GM18519 (cell line): ENCODE measurements around the gene TREM1.
"Not testable (repeated sequence)": the region's sequence is repeated elsewhere in the genome, so short reads cannot be mapped to it uniquely, and the experiment has no call there.

Source experiments
- ATAC-seq: cut with Tn5 transposase; IDR thresholded peaks from one replicate; pipeline ENCODE4 v1.9.1; 2021; ENCODE audit warnings: mild to moderate bottlenecking, moderate library complexity; ENCODE audit not compliant: unreplicated experiment, low FRiP score

Gene TREM1

GRCh38 chr6:41298785-41299502 is 12.5 kb upstream of the TREM1 start:
- ATAC-seq = no peak

GRCh38 chr6:41297248-41297647 is 10.8 kb upstream of the TREM1 start:
- ATAC-seq = not testable (repeated sequence)

- ATAC-seq = no peak
These were observed 7.9 kb upstream of the TREM1 start for GRCh38 chr6:41294214-41294872.

GRCh38 chr6:41291717-41292116 is 5.2 kb upstream of the TREM1 start:
- no peak for ATAC-seq

- ATAC-seq = no peak
These were observed 3.3 kb upstream of the TREM1 start for GRCh38 chr6:41289815-41290214.

- ATAC-seq = no peak
These were observed 2.3 kb upstream of the TREM1 start for GRCh38 chr6:41288754-41289129.

- ATAC-seq = peak; percentile 66
These were observed 1.7 kb upstream of the TREM1 start for GRCh38 chr6:41288030-41288753.

GRCh38 chr6:41284726-41285125 is 1.8 kb downstream of the TREM1 start:
- no peak for ATAC-seq

- no peak for ATAC-seq
These were observed 2.9 kb downstream of the TREM1 start for GRCh38 chr6:41283600-41283999.

- ATAC-seq = no peak
These were observed 6.0 kb downstream of the TREM1 start for GRCh38 chr6:41280381-41281057.

GRCh38 chr6:41278699-41279405 is 7.6 kb downstream of the TREM1 start:
- ATAC-seq = no peak

- ATAC-seq = no peak
These were observed 8.9 kb downstream of the TREM1 start for GRCh38 chr6:41277605-41278004.

- ATAC-seq = no peak
These were observed 11.0 kb downstream of the TREM1 start for GRCh38 chr6:41275489-41275888.

- ATAC-seq = no peak
These were observed 12.2 kb downstream of the TREM1 start for GRCh38 chr6:41274256-41274655.

- ATAC-seq = no peak
These were observed 12.8 kb downstream of the TREM1 start for GRCh38 chr6:41273714-41274113.

- no peak for ATAC-seq
These were observed 13.8 kb downstream of the TREM1 start for GRCh38 chr6:41272591-41273240.

GRCh38 chr6:41271901-41272395 is 14.5 kb downstream of the TREM1 start:
- no peak for ATAC-seq

- ATAC-seq = no peak
These were observed 16.8 kb downstream of the TREM1 start for GRCh38 chr6:41269716-41270115.

GRCh38 chr6:41269166-41269565 is 17.3 kb downstream of the TREM1 start:
- ATAC-seq = no peak

- no peak for ATAC-seq
These were observed 18.0 kb downstream of the TREM1 start for GRCh38 chr6:41268478-41268877.
